Activated naive CD8-positive, alpha-beta T cell treated with anti-CD3 and anti-CD28 coated beads, Interleukin-2, amount 10 ng/mL, durations not matched to agents 7 days and 5 days (primary cell): ENCODE results near the gene ADAMTS16. TPM values are rescaled to one million over a fixed set of nuclear protein-coding genes. Genes with fewer than 3 reads are reported as not detected.

Experiments used
- ATAC-seq: fragments of 150-1000 bp; cut with Tn5 transposase; one replicate; pipeline ENCODE4 v1.10.0; 2021; ENCODE audit warnings: low read depth, moderate library complexity
- POLR2A ChIA-PET: fragments of 350-600 bp; sonication (Branson Sonifier 250); formaldehyde crosslinking; loops from one replicate; lab custom pipeline; 2021; ENCODE audit warnings: antibody characterized with exemption; lab: Charles Lee
- DNase-seq: peaks from one replicate; pipeline ENCODE4 v3.0.0; 2021
- H3K27ac Mint-ChIP-seq: one replicate; pipeline ENCODE4 v1.8.0; 2022; ENCODE audit warnings: mild to moderate bottlenecking, mixed read lengths
- H3K27me3 Mint-ChIP-seq: one replicate; pipeline ENCODE4 v1.8.0; 2022; ENCODE audit warnings: mild to moderate bottlenecking, moderate library complexity, mixed read lengths
- H3K36me3 Mint-ChIP-seq: one replicate; pipeline ENCODE4 v1.8.0; 2021; ENCODE audit warnings: mild to moderate bottlenecking, mixed read lengths
- H3K4me1 Mint-ChIP-seq: one replicate; pipeline ENCODE4 v1.8.0; 2021; ENCODE audit warnings: mixed read lengths
- H3K4me3 Mint-ChIP-seq: one replicate; pipeline ENCODE4 v1.8.0; 2022; ENCODE audit warnings: mild to moderate bottlenecking, moderate library complexity, mixed read lengths
- H3K9me3 Mint-ChIP-seq: one replicate; pipeline ENCODE4 v1.8.0; 2021; ENCODE audit warnings: mixed read lengths
- total RNA-seq, 2 experiments: library from RNA; stranded (reverse); gene quantifications; one replicate each; pipeline ENCODE4 v1.2.3, GENCODE V29; 2021

The ADAMTS16 gene
- total RNA-seq, 2 experiments from 2014 or later, result not detected

DNA sequence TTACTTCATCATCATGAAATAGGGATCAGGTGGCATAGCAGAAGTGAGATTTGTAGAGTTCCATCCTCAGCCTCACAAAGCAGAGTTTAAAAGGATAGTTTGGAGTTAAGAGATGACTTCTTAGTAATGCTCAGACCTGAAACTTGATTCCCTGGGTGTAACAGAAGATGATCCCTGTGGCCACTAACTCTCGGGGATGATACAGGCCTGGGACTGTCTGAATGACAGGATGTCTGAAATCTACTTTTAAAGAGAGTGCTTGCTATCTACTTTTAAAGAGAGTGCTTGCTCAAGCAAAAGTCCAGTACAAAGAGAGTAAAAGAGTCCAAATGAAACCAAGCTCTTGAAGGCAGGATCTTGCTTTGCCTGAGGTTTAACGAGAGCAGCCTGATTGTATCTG lies 14.6 kb downstream of the ADAMTS16 start:
- no peak overlapping the region for H3K27ac Mint-ChIP-seq
- ATAC-seq (no peak), DNase-seq (no peak)
- H3K4me3 Mint-ChIP-seq, result no peak overlapping the region
- H3K4me1 Mint-ChIP-seq, result peaks cover 3% of the 10 kb centered on the region
- POLR2A ChIA-PET, result no interaction called here
- peaks cover 6% of the 10 kb centered on the region for H3K9me3 Mint-ChIP-seq
- H3K36me3 Mint-ChIP-seq, result no peaks in the 10 kb centered on the region
- no peaks in the 10 kb centered on the region for H3K27me3 Mint-ChIP-seq

DNA sequence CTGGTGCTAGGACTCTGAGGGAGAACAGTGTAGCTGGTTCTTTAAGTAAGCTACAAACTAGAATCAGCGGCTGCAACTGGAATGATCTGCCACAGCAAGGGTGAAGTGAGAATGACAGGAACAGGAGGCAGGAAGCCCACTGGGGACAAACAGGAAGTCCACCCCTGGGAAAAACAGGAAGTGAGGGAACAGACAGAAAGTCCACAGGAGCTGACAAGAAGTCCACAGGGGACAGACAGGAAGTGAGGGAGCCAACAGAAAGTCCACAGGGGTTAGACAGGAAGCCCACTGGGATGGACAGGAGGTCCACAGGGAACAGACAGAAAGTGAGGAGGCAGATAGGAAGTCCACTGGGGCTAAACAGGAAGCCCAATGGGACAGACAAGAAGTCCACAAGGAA lies 15.5 kb downstream of the ADAMTS16 start:
- no peak for ATAC-seq
- H3K9me3 Mint-ChIP-seq, result peaks cover 6% of the 10 kb centered on the region
- H3K27ac Mint-ChIP-seq, result no peak overlapping the region

DNA sequence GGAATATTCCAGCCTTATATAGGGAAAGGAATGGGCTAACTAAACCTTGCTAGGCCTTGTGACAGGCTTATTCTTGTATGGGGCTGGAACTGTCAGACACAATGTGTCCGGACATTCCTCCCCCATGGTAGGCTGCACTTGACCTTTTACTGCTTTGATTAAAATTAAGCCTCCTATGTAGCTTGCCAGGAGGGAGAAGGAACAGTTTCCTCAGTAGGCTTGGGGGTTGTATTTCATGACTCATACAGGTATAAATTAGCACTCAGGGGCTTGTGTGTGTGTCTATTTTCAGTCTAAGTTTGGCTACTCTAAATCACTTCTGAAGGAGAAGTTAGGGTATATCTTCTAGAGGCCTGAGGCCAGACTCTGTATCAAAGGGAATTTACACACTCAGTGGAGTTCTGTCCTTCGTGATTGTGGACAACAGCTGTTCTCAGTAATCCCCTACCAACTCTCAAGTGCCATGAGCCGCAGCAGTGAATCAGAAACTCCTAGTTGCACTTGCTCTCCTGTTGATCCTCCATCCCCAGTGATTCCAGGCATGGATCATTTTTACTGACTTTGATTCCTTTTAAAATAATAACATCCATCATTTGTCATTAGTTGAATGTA lies 16.4 kb downstream of the ADAMTS16 start:
- Mint-ChIP-seq H3K36me3 (no peaks in the 10 kb centered on the region), H3K4me3 (no peak overlapping the region), H3K9me3 (peaks cover 6% of the 10 kb centered on the region)

More for the DNA sequence above, 15.5 kb downstream of the ADAMTS16 start:
- no peaks in the 10 kb centered on the region for H3K36me3 Mint-ChIP-seq
- no peaks in the 10 kb centered on the region for H3K27me3 Mint-ChIP-seq
- no peak overlapping the region for H3K4me3 Mint-ChIP-seq
- H3K4me1 Mint-ChIP-seq, result peaks cover 3% of the 10 kb centered on the region
- no peak for DNase-seq
- POLR2A ChIA-PET, result no interaction called here

DNA sequence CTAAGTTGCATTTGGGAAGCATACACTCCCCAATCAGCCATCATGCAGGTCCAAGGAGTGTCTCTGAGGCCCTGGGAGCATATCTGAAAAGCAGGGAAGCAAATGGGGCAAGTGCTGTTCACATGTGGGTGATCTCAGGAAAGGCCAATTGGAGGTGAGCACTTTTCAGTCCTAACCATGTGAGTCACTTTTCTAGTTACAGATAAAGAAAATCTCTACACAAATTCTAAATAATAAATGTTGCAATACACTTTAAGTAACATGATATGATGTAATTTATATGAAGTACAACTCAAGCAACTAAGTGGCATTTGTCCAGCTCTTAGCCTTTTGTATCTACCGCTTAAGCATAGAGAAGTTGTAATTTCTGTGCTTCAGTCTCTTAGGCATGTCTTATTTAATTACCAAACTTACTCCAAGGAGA lies 18.4 kb downstream of the ADAMTS16 start:
- H3K4me1 Mint-ChIP-seq, result peaks cover 3% of the 10 kb centered on the region
- POLR2A ChIA-PET, result no interaction called here
- H3K27me3 Mint-ChIP-seq, result no peaks in the 10 kb centered on the region
- no peak overlapping the region for H3K27ac Mint-ChIP-seq
- H3K9me3 Mint-ChIP-seq, result peaks cover 6% of the 10 kb centered on the region
- no peaks in the 10 kb centered on the region for H3K36me3 Mint-ChIP-seq
- DNase-seq (no peak), ATAC-seq (no peak)
- no peak overlapping the region for H3K4me3 Mint-ChIP-seq

More for the DNA sequence above, 16.4 kb downstream of the ADAMTS16 start:
- Mint-ChIP-seq H3K27me3 (no peaks in the 10 kb centered on the region), H3K27ac (no peak overlapping the region), H3K4me1 (peaks cover 3% of the 10 kb centered on the region)
- POLR2A ChIA-PET, result no interaction called here
- ATAC-seq, result no peak
- no peak for DNase-seq

DNA sequence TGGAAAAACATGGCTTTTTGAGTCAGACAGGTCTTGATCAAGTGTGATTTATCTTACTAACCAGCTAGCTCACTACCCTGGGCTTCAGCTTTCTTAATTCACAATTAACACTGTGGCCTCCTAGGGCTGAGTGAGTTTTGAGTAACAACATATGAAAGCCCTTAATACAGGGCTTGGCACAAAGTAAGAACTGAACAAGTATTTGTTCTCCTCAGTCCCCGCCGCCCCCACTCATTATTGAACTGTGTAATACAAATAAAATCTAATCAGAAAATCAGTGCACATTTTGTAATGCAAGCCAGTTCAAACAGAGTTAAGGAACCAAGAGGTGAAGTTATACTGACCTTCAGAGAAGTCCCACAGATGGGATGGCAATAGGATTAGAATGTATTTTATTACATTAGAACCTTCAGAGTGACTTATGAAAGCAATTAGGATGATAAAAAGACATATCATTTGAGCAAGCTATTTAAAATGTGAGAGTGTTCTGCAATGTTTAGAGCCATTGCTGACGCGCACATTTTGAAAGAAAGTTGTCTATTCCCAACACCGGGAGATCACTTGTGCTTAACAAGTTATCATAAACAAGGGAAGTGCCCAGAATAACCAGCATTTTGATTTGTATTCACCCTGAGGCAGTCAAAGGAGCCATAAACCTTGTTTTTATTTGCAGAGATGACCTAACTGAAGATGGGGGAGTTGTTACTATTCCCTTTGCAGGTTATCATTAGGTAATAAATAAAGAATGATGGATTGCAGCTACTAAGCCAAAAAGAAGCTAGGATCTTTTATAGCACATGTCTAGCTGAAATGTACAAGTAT lies 19.4 kb downstream of the ADAMTS16 start:
- DNase-seq (no peak), ATAC-seq (no peak)
- Mint-ChIP-seq H3K27ac (no peak overlapping the region), H3K9me3 (peaks cover 6% of the 10 kb centered on the region), H3K36me3 (no peaks in the 10 kb centered on the region), H3K4me1 (peaks cover 3% of the 10 kb centered on the region), H3K4me3 (no peak overlapping the region), H3K27me3 (no peaks in the 10 kb centered on the region)
- POLR2A ChIA-PET, result no interaction called here

DNA sequence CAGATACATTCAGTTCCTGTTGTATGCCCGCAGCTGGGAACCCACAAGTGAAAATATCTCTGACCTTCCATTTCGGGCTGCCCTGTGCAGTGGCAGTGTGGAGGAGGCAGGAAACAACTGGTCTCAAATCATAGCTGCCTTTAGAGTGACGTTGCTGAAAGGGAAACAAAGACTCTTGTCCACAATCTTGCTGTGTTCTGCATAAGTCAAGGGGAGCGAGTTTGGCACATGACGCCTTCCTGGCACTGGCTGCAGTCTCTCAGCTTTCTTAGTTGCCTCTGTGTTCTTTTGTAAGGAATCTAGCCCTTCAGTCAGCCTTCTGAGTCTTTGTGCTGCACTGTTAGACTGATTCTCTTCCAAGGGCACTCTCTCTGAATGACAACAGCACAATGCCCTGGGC lies 24.0 kb downstream of the ADAMTS16 start:
- Mint-ChIP-seq H3K9me3 (no peaks in the 10 kb centered on the region), H3K27ac (no peak overlapping the region), H3K4me3 (no peak overlapping the region), H3K27me3 (no peaks in the 10 kb centered on the region), H3K36me3 (no peaks in the 10 kb centered on the region), H3K4me1 (no peaks in the 10 kb centered on the region)
- DNase-seq (no peak), ATAC-seq (no peak)
- POLR2A ChIA-PET, result no interaction called here

DNA sequence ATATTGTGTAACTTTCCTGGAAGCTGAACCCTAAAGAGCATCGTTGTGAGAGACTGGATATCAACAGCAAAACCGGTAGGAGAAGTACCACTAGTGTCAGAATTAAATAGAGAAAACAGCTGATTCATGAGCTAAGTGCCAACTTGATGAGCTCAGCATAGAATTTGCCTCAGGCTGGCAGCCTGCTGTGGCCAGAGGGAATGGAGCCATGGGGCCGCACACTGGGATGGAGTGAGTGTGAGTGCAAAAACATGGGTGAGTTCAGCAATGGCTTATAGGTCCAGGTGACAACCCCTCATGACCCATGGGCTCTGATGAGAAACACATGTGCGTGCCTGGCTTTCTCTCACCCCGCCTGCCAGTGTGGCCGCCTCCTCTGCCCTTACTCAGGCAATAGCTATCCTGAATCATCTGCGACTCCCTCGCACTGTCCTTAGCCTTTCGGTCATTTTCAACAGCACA lies 25.4 kb downstream of the ADAMTS16 start:
- no peak for DNase-seq
- POLR2A ChIA-PET, result no interaction called here
- Mint-ChIP-seq H3K4me1 (no peaks in the 10 kb centered on the region), H3K27me3 (no peaks in the 10 kb centered on the region), H3K4me3 (no peak overlapping the region), H3K9me3 (no peaks in the 10 kb centered on the region), H3K36me3 (no peaks in the 10 kb centered on the region), H3K27ac (no peak overlapping the region)
- no peak for ATAC-seq

DNA sequence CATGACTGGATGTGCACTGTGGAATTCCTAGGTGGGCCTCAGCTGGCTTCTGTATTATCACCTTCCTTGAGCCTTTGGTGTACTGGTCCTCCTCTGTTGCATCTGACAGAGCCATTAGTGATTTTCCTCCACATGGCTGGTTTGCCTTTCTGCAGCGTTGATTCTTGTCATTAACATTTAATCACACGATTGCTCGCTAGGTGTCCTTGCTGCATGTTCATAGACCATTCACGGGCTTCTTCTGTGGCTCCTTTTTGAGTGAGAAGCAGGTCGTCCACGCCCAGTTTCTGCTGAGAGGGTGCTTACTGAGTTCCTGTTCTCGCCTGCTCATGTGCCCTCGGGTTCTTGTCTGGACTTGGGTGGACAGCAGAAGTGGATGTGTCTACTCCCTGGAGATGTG lies 29.3 kb downstream of the ADAMTS16 start:
- no peaks in the 10 kb centered on the region for H3K4me1 Mint-ChIP-seq
- ATAC-seq (no peak), DNase-seq (no peak)
- POLR2A ChIA-PET, result no interaction called here
- no peaks in the 10 kb centered on the region for H3K36me3 Mint-ChIP-seq
- H3K4me3 Mint-ChIP-seq, result no peak overlapping the region
- H3K9me3 Mint-ChIP-seq, result no peaks in the 10 kb centered on the region
- H3K27ac Mint-ChIP-seq, result no peak overlapping the region
- peaks cover 8% of the 10 kb centered on the region for H3K27me3 Mint-ChIP-seq

DNA sequence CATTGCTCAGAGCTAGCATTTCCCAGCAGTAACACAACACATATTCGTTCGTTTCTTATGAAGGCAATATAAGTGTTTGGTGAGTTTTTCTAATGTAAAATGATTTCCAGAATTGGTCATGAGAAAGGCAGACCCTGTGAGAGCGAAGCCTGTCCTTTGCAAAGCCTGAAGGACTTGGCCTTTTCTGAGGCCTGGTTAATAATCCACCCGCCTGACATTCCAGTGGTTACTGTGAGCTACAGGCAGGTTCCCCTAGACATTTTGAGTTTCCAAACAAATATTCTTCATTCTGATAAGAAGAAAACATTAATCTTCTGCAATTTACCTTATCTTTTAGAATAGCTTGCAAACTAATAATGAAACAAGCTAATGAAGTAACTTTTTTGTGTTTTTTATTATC lies 38.0 kb downstream of the ADAMTS16 start:
- Mint-ChIP-seq H3K9me3 (no peaks in the 10 kb centered on the region), H3K27me3 (peaks cover 9% of the 10 kb centered on the region), H3K4me1 (no peaks in the 10 kb centered on the region), H3K27ac (no peak overlapping the region), H3K4me3 (no peak overlapping the region), H3K36me3 (no peaks in the 10 kb centered on the region)
- DNase-seq, result no peak
- POLR2A ChIA-PET, result no interaction called here
- no peak for ATAC-seq

DNA sequence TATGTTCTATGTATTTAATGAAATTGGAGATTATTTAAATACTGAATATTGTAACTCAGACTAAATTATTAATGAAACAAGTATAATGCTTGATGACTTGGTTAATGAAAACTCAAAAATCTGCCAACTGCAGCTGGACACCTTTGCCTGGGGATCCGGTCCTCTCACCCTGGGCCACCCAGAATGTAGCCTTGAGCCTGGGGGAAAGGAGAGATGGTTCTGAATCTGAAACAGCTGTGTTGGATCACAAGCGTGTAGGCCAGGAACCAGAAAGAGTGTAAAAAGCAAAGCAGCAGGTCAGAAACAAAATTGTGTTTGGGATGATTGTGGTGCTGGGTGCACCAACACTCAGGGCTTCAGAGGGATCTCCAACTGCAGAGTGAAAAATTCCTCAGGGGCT lies 38.5 kb downstream of the ADAMTS16 start:
- no peak overlapping the region for H3K27ac Mint-ChIP-seq
- H3K27me3 Mint-ChIP-seq, result peaks cover 10% of the 10 kb centered on the region
- no peaks in the 10 kb centered on the region for H3K36me3 Mint-ChIP-seq
- H3K4me1 Mint-ChIP-seq, result no peaks in the 10 kb centered on the region
- no peaks in the 10 kb centered on the region for H3K9me3 Mint-ChIP-seq
- POLR2A ChIA-PET, result no interaction called here
- no peak overlapping the region for H3K4me3 Mint-ChIP-seq
- ATAC-seq (no peak), DNase-seq (no peak)

DNA sequence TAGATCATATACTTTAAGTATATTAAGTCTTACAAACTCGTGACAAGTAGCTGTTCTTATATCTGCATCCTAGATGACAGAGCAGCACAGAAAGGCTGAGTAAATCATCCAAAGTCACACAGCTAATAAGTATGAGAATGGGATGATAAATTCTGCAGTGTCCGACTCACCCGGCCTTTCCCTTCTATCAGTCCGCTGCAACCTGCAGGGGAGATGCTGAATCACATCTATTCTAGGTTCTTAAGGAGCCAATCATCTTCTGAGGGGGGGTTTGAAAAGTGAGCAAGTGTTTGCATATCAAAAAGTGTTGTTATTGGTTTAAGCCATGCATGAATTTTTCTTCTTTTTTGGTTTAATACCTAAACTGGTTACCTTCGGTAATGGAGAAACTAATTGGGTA lies 38.9 kb downstream of the ADAMTS16 start:
- Mint-ChIP-seq H3K36me3 (no peaks in the 10 kb centered on the region), H3K27ac (no peak overlapping the region), H3K27me3 (peaks cover 10% of the 10 kb centered on the region), H3K4me3 (no peak overlapping the region), H3K9me3 (no peaks in the 10 kb centered on the region), H3K4me1 (no peaks in the 10 kb centered on the region)
- DNase-seq (no peak), ATAC-seq (no peak)
- POLR2A ChIA-PET, result no interaction called here

DNA sequence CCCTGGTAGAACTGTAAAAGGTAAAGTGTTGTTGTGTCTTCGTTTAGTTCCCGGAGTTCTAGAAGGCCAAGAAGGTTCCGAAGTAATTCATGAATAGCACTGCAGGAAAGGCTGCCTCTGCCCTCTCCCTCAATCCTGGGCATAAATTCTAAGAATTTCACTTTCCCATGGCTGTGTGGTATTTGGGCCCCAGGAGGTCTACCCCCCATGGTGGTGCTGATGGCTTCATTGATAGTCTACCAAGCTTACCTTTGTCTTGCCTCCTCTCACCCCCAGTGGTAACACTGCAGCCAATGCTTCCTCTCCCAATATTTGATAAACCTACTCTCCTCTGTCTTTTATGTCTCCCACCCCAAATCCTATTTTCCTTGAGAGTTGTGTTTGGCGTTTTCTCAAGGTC lies 39.5 kb downstream of the ADAMTS16 start:
- POLR2A ChIA-PET, result no interaction called here
- H3K4me3 Mint-ChIP-seq, result no peak overlapping the region
- no peaks in the 10 kb centered on the region for H3K4me1 Mint-ChIP-seq
- no peaks in the 10 kb centered on the region for H3K9me3 Mint-ChIP-seq
- ATAC-seq (no peak), DNase-seq (no peak)
- H3K27me3 Mint-ChIP-seq, result peaks cover 10% of the 10 kb centered on the region
- no peak overlapping the region for H3K27ac Mint-ChIP-seq
- no peaks in the 10 kb centered on the region for H3K36me3 Mint-ChIP-seq

DNA sequence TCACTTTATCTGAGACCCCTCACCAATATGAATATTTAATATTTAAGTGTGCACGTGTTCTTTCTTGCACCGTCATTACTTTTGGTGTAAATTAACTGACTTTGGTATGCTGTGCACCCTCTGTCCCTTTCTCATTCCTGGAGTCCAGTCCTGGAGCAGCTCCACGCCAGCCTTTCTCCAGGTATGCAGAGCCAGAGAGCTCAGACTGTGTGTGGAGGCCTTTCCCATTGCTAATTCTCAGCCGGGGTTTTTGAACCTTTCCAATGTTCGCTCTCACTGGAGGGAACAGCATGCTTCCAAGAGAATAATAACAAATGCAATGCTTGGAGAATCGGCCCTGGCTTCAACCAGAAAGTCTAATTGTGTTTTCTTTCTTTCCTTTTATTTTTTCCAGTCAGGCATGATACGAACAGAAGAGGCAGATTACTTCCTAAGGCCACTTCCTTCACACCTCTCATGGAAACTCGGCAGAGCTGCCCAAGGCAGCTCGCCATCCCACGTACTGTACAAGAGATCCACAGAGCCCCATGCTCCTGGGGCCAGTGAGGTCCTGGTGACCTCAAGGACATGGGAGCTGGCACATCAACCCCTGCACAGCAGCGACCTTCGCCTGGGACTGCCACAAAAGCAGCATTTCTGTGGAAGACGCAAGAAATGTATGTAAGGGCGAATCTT lies 41.7 kb downstream of the ADAMTS16 start:
- H3K27ac Mint-ChIP-seq, result no peak overlapping the region
- no peaks in the 10 kb centered on the region for H3K4me1 Mint-ChIP-seq
- H3K4me3 Mint-ChIP-seq, result no peak overlapping the region
- H3K9me3 Mint-ChIP-seq, result no peaks in the 10 kb centered on the region
- POLR2A ChIA-PET, result no interaction called here
- H3K36me3 Mint-ChIP-seq, result no peaks in the 10 kb centered on the region
- ATAC-seq, result no peak
- peaks cover 10% of the 10 kb centered on the region for H3K27me3 Mint-ChIP-seq
- DNase-seq, result no peak
